ENCODE data around the gene TSPAN13.
"Not testable (repeated sequence)": the region's sequence is repeated elsewhere in the genome, so short reads cannot be mapped to it uniquely, and the experiment has no call there.

DNA sequence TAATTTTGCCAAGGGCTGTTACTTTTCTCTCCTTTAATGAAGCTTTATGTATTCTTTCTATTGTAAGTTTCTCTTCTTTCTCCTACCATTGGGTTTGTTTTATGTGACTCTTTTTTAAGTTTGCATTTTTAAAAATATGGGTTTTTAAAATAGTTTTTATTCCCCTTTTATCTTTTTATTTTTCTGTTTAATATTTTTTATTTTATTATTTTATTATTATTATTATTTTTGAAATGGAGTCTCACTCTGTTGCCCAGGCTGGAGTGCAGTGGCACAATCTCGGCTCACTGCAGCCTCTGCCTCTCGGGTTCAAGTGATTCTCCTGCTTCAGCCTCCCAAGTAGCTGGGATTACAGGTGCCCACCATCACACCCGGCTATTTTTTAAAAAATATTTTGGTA lies 16.4 kb downstream of the TSPAN13 start:
- TF ChIP-seq CTCF (IDR thresholded peaks at IDR 0.05), result not testable (repeated sequence)
- TF ChIP-seq, protein P1, sequence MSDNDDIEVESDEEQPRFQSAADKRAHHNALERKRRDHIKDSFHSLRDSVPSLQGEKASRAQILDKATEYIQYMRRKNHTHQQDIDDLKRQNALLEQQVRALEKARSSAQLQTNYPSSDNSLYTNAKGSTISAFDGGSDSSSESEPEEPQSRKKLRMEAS (CRISPR knock-in tag; IDR thresholded peaks at IDR 0.05), result not testable (repeated sequence)

Measured in WTC11 (cell line).